ENCODE results near the gene ROCK1. TPM values are rescaled to one million over a fixed set of nuclear protein-coding genes. Genes with fewer than 3 reads are reported as not detected.

ROCK1 gene
- total and polyA plus RNA-seq, 4 donors = 7.4 to 28.7 (median 18.7) TPM

DNA sequence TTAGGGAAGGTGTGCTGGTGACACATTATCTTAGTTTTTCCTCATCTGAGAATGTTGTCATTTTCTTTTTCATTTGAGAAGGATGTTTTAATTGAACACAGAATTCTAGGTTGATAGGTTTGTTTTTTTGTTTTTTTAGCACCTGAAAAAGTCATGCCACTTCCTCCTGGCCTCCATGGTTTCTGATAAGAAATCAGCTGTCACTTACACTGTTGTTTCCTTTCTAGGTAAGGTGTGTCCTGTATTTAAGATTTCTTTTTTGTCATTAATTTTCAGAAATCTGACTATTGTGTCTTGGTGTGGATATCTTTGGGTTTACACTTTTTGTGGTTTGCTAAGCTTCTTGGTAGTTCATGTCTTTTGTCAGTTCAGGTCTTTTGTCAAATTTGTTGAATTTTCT, 99.3 kb downstream of the ROCK1 start:
- Histone ChIP-seq H3K9me3 (ENCODE audit: control insufficient read depth in 4 of 4, low read length in 3 of 4) (no peaks in the 10 kb centered on the region), H3K4me1 (ENCODE audit: control insufficient read depth in 4 of 4, insufficient read depth in 4 of 4, low read length in 3 of 4) (no peaks in the 10 kb centered on the region), H3K4me3 (ENCODE audit: low read depth in 1 of 3, low read length in 3 of 3) (no peak overlapping the region), H3K27ac (ENCODE audit: low read depth in 1 of 2, low read length in 2 of 2) (no peak overlapping the region), H3K36me3 (ENCODE audit: control insufficient read depth in 4 of 4, insufficient read depth in 3 of 4, low read depth in 1 of 4, low read length in 3 of 4) (peaks cover 5 to 42% (median 22%) of the 10 kb centered on the region in 4 donors), H3K9ac (ENCODE audit: low read depth in 1 of 2, low read length in 2 of 2) (no peak overlapping the region), H3K27me3 (ENCODE audit: control insufficient read depth in 4 of 4, insufficient read depth in 4 of 4, low read length in 3 of 4) (no peaks in the 10 kb centered on the region)
- TF ChIP-seq TAF1 (conservative IDR thresholded peaks at IDR 0.05) (no peak), NR2F2 (IDR thresholded peaks at IDR 0.05) (no peak), JUND (IDR thresholded peaks at IDR 0.05) (no peak), SP1 (IDR thresholded peaks at IDR 0.05) (no peak), YY1 (IDR thresholded peaks at IDR 0.05) (no peak), FOXA1 (IDR thresholded peaks at IDR 0.05) (no peak), RAD21 (IDR thresholded peaks at IDR 0.05) (no peak), HNF4A (conservative IDR thresholded peaks at IDR 0.05) (no peak), HNF4G (IDR thresholded peaks at IDR 0.05) (no peak), EGR1 (IDR thresholded peaks at IDR 0.05; ENCODE audit: low read depth in 2 of 2) (no peak)
- TF ChIP-seq, protein P1, sequence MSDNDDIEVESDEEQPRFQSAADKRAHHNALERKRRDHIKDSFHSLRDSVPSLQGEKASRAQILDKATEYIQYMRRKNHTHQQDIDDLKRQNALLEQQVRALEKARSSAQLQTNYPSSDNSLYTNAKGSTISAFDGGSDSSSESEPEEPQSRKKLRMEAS (IDR thresholded peaks at IDR 0.05) = no peak
- TF ChIP-seq, protein P2, sequence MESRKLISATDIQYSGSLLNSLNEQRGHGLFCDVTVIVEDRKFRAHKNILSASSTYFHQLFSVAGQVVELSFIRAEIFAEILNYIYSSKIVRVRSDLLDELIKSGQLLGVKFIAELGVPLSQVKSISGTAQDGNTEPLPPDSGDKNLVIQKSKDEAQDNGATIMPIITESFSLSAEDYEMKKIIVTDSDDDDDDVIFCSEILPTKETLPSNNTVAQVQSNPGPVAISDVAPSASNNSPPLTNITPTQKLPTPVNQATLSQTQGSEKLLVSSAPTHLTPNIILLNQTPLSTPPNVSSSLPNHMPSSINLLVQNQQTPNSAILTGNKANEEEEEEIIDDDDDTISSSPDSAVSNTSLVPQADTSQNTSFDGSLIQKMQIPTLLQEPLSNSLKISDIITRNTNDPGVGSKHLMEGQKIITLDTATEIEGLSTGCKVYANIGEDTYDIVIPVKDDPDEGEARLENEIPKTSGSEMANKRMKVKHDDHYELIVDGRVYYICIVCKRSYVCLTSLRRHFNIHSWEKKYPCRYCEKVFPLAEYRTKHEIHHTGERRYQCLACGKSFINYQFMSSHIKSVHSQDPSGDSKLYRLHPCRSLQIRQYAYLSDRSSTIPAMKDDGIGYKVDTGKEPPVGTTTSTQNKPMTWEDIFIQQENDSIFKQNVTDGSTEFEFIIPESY (IDR thresholded peaks at IDR 0.05) = no peak
- TF ChIP-seq, protein P3, sequence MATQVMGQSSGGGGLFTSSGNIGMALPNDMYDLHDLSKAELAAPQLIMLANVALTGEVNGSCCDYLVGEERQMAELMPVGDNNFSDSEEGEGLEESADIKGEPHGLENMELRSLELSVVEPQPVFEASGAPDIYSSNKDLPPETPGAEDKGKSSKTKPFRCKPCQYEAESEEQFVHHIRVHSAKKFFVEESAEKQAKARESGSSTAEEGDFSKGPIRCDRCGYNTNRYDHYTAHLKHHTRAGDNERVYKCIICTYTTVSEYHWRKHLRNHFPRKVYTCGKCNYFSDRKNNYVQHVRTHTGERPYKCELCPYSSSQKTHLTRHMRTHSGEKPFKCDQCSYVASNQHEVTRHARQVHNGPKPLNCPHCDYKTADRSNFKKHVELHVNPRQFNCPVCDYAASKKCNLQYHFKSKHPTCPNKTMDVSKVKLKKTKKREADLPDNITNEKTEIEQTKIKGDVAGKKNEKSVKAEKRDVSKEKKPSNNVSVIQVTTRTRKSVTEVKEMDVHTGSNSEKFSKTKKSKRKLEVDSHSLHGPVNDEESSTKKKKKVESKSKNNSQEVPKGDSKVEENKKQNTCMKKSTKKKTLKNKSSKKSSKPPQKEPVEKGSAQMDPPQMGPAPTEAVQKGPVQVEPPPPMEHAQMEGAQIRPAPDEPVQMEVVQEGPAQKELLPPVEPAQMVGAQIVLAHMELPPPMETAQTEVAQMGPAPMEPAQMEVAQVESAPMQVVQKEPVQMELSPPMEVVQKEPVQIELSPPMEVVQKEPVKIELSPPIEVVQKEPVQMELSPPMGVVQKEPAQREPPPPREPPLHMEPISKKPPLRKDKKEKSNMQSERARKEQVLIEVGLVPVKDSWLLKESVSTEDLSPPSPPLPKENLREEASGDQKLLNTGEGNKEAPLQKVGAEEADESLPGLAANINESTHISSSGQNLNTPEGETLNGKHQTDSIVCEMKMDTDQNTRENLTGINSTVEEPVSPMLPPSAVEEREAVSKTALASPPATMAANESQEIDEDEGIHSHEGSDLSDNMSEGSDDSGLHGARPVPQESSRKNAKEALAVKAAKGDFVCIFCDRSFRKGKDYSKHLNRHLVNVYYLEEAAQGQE (IDR thresholded peaks at IDR 0.05) = no peak
- TF ChIP-seq, protein P4, sequence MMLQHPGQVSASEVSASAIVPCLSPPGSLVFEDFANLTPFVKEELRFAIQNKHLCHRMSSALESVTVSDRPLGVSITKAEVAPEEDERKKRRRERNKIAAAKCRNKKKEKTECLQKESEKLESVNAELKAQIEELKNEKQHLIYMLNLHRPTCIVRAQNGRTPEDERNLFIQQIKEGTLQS (IDR thresholded peaks at IDR 0.05) = no peak
- no peak for DNase-seq (ENCODE audit: low spot score)

DNA sequence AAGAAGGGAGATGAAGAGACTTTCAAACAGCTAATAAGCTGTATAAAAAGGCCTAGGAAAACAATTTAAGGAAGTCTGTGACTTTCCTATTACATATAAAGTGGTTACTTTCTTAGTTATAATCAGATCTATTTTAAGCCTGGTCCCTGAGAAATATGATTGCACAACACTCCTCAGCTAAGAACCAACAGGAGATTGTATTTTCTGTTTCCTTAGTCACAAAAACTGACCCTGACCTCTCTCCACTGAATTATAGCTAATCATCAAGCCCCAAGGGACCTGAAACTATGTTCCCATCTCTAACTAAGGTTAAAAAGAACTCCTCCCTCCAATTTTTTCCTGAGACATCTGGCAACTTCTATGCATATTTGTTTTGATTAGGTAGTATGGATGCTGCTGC, 106.9 kb downstream of the ROCK1 start:
- H3K4me1 ChIP-seq (ENCODE audit: control insufficient read depth in 4 of 4, insufficient read depth in 4 of 4, low read length in 3 of 4) = no peaks in the 10 kb centered on the region
- no peak overlapping the region for H3K4me3 ChIP-seq (ENCODE audit: low read depth in 1 of 3, low read length in 3 of 3)
- H3K9me3 ChIP-seq (ENCODE audit: control insufficient read depth in 4 of 4, low read length in 3 of 4) = no peaks in the 10 kb centered on the region
- DNase-seq (ENCODE audit: low spot score) = no peak
- H3K9ac ChIP-seq (ENCODE audit: low read depth in 1 of 2, low read length in 2 of 2) = no peak overlapping the region
- TF ChIP-seq NR2F2 (IDR thresholded peaks at IDR 0.05) (peak; percentile 94), EGR1 (IDR thresholded peaks at IDR 0.05; ENCODE audit: low read depth in 2 of 2) (no peak), JUND (IDR thresholded peaks at IDR 0.05) (peak in 1 of 2 donors; percentile 6)
- H3K27me3 ChIP-seq (ENCODE audit: control insufficient read depth in 4 of 4, insufficient read depth in 4 of 4, low read length in 3 of 4) = no peaks in the 10 kb centered on the region
- peaks cover 1 to 29% (median 16%) of the 10 kb centered on the region in 4 donors for H3K36me3 ChIP-seq (ENCODE audit: control insufficient read depth in 4 of 4, insufficient read depth in 3 of 4, low read depth in 1 of 4, low read length in 3 of 4)
- H3K27ac ChIP-seq (ENCODE audit: low read depth in 1 of 2, low read length in 2 of 2) = no peak overlapping the region

DNA sequence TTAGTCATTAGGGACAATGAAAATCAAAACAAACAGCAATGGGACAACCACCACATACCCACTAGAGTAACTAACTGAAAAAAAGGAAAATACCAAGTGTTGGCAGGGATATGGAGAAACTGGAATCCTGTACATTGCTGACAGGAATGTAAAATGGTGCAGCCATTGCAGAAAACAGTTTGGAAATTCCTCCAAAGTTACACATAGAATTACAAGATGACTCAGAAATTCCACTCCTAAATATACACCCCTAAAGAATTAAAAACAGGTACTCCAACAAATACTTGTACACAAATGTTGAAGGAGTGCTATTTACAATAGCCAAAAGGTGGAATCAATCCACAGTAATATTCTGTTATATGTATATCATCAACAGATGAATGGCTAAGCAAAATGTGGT, 110.9 kb downstream of the ROCK1 start:
- no peak overlapping the region for H3K9ac ChIP-seq (ENCODE audit: low read depth in 1 of 2, low read length in 2 of 2)
- DNase-seq (ENCODE audit: low spot score) = no peak
- no peak overlapping the region for H3K27ac ChIP-seq (ENCODE audit: low read depth in 1 of 2, low read length in 2 of 2)
- H3K4me1 ChIP-seq (ENCODE audit: control insufficient read depth in 4 of 4, insufficient read depth in 4 of 4, low read length in 3 of 4) = no peaks in the 10 kb centered on the region
- H3K36me3 ChIP-seq (ENCODE audit: control insufficient read depth in 4 of 4, insufficient read depth in 3 of 4, low read depth in 1 of 4, low read length in 3 of 4) = peaks cover 1 to 10% (median 8%) of the 10 kb centered on the region in 4 donors
- H3K27me3 ChIP-seq (ENCODE audit: control insufficient read depth in 4 of 4, insufficient read depth in 4 of 4, low read length in 3 of 4) = no peaks in the 10 kb centered on the region
- H3K4me3 ChIP-seq (ENCODE audit: low read depth in 1 of 3, low read length in 3 of 3) = no peak overlapping the region
- TF ChIP-seq FOXA2 (IDR thresholded peaks at IDR 0.05) (no peak), GABPA (IDR thresholded peaks at IDR 0.05 in 1 of 2, conservative IDR thresholded peaks at IDR 0.05 in 1 of 2) (no peak)
- TF ChIP-seq, protein P4 (IDR thresholded peaks at IDR 0.05) = no peak
- H3K9me3 ChIP-seq (ENCODE audit: control insufficient read depth in 4 of 4, low read length in 3 of 4) = no peaks in the 10 kb centered on the region

All from liver (tissue), 9 donors.